Neural progenitor cell (in vitro differentiated cells): Measurements from ENCODE around the gene GSX2. TPM values are rescaled to one million over a fixed set of nuclear protein-coding genes. Genes with fewer than 3 reads are reported as not detected.

ENCODE experiments used
- DNase-seq: peaks from one replicate; pipeline ENCODE4 v3.0.0-alpha.2; 2016; ENCODE audit warnings: low spot score
- H2AFZ ChIP-seq: fragments of 200-600 bp; sonication (generic); replicated peaks from 2 replicates; pipeline ENCODE4 v1.6.1; 2016; ENCODE audit warnings: antibody characterized with exemption
- H3F3A ChIP-seq: fragments of 200-600 bp; sonication (generic); 2 replicates; pipeline ENCODE4 v1.6.1; 2016; ENCODE audit warnings: antibody characterized with exemption, low read depth
- H3K27ac ChIP-seq: fragments of 200-600 bp; sonication (generic); 2 replicates; pipeline ENCODE4 v1.5.1; 2016; ENCODE audit warnings: mild to moderate bottlenecking
- H3K27me3 ChIP-seq: fragments of 200-600 bp; sonication (generic); 2 replicates; pipeline ENCODE4 v1.6.1; 2016; ENCODE audit warnings: mild to moderate bottlenecking, moderate library complexity
- H3K36me3 ChIP-seq: fragments of 200-600 bp; sonication (generic); 2 replicates; pipeline ENCODE4 v1.5.1; 2016
- H3K4me1 ChIP-seq: fragments of 200-600 bp; sonication (generic); 2 replicates; pipeline ENCODE4 v1.6.1; 2016; ENCODE audit warnings: mixed run types
- H3K4me2 ChIP-seq: fragments of 200-600 bp; sonication (generic); 2 replicates; pipeline ENCODE4 v1.6.1; 2016
- H3K4me3 ChIP-seq: fragments of 200-600 bp; sonication (generic); 2 replicates; pipeline ENCODE4 v1.5.1; 2016
- H3K79me2 ChIP-seq: fragments of 200-600 bp; sonication (generic); 2 replicates; pipeline ENCODE4 v1.6.1; 2016; ENCODE audit warnings: low read depth
- H3K9ac ChIP-seq: fragments of 200-600 bp; sonication (generic); 2 replicates; pipeline ENCODE4 v1.6.1; 2016
- H3K9me3 ChIP-seq: fragments of 200-600 bp; sonication (generic); 2 replicates; pipeline ENCODE4 v1.5.1; 2016; ENCODE audit warnings: low read depth
- H4K20me1 ChIP-seq: fragments of 200-600 bp; sonication (generic); 2 replicates; pipeline ENCODE4 v1.6.1; 2016; ENCODE audit warnings: low read depth
- H3K27ac Mint-ChIP-seq: 3 replicates; pipeline ENCODE4 v1.8.0; 2021; ENCODE audit warnings: mixed read lengths
- H3K27me3 Mint-ChIP-seq: 2 replicates; pipeline ENCODE4 v1.8.0; 2022; ENCODE audit warnings: low read depth, mild to moderate bottlenecking, inconsistent platforms, moderate library complexity, mixed read lengths; ENCODE audit not compliant: insufficient read depth
- H3K36me3 Mint-ChIP-seq: 3 replicates; pipeline ENCODE4 v1.8.0; 2021; ENCODE audit warnings: mixed read lengths
- H3K4me1 Mint-ChIP-seq: 3 replicates; pipeline ENCODE4 v1.8.0; 2021; ENCODE audit warnings: mixed read lengths
- H3K4me3 Mint-ChIP-seq: 3 replicates; pipeline ENCODE4 v1.8.0; 2021; ENCODE audit warnings: mild to moderate bottlenecking, moderate library complexity, mixed read lengths
- H3K9me3 Mint-ChIP-seq: 3 replicates; pipeline ENCODE4 v1.8.0; 2020; ENCODE audit warnings: mixed read lengths
- CTCF ChIP-seq: fragments of 200-600 bp; sonication (generic); IDR thresholded peaks from 2 replicates; pipeline ENCODE4 v1.5.1; 2017; ENCODE audit warnings: antibody characterized with exemption, mild to moderate bottlenecking
- EZH2 ChIP-seq: fragments of 200-600 bp; sonication (generic); IDR thresholded peaks from 2 replicates; pipeline ENCODE4 v1.6.1; 2017; ENCODE audit warnings: antibody characterized with exemption, mild to moderate bottlenecking, moderate library complexity
- EZH2phosphoT487 ChIP-seq: fragments of 200-600 bp; sonication (generic); IDR thresholded peaks from 2 replicates; pipeline ENCODE4 v1.6.1; 2017; ENCODE audit warnings: antibody characterized with exemption
- total RNA-seq: library from RNA; depleted of rRNA; stranded (reverse); fragments of >200 nt; gene quantifications from 2 replicates; pipeline ENCODE4 v1.2.3, GENCODE V29; 2015; ENCODE audit warnings: low replicate concordance

Gene GSX2
- total RNA-seq, 1 donor from 2014 or later: not detected

- H3K27ac ChIP-seq: no peak overlapping the region
- H3K9me3 ChIP-seq: no peaks in the 10 kb centered on the region
- H2AFZ ChIP-seq: peak overlapping the region; percentile 80
- no peaks in the 10 kb centered on the region for H3K36me3 Mint-ChIP-seq
- no peak for TF ChIP-seq EZH2phosphoT487
- TF ChIP-seq EZH2: no peak
- TF ChIP-seq CTCF: no peak
- peak overlapping the region; percentile 87 for H3K4me2 ChIP-seq
- peak overlapping the region; percentile 94 for H3K27ac Mint-ChIP-seq
- H3K79me2 ChIP-seq: peaks cover 41% of the 10 kb centered on the region
- H3K4me1 ChIP-seq: peaks cover 14% of the 10 kb centered on the region
- H3K4me3 ChIP-seq: peak overlapping the region; percentile 92
- DNase-seq: peak; percentile 39
- H3K4me1 Mint-ChIP-seq: peaks cover 40% of the 10 kb centered on the region
- no peaks in the 10 kb centered on the region for H3K9me3 Mint-ChIP-seq
- no peaks in the 10 kb centered on the region for H3K36me3 ChIP-seq
- peaks cover 45% of the 10 kb centered on the region for H4K20me1 ChIP-seq
- H3K4me3 Mint-ChIP-seq: peak overlapping the region; percentile 93
- H3K27me3 ChIP-seq: peaks cover 23% of the 10 kb centered on the region
- peaks cover 3% of the 10 kb centered on the region for H3F3A ChIP-seq
- peak overlapping the region; percentile 84 for H3K9ac ChIP-seq
- H3K27me3 Mint-ChIP-seq: peaks cover 3% of the 10 kb centered on the region
These were observed 36.1 kb upstream of the GSX2 start for GRCh38 chr4:54063737-54064316.

- no peaks in the 10 kb centered on the region for H3K9me3 ChIP-seq
- H4K20me1 ChIP-seq: peaks cover 40% of the 10 kb centered on the region
- Mint-ChIP-seq H3K9me3 (no peaks in the 10 kb centered on the region), H3K4me1 (peaks cover 40% of the 10 kb centered on the region), H3K27ac (peak within 1 kb of the TSS; percentile 94), H3K36me3 (no peaks in the 10 kb centered on the region), H3K4me3 (peak within 1 kb of the TSS; percentile 93), H3K27me3 (peaks cover 3% of the 10 kb centered on the region)
- peaks cover 14% of the 10 kb centered on the region for H3K4me1 ChIP-seq
- H3K79me2 ChIP-seq: peaks cover 35% of the 10 kb centered on the region
- TF ChIP-seq EZH2: peak; percentile 4
- no peak for TF ChIP-seq EZH2phosphoT487
- peak within 1 kb of the TSS; percentile 96 for H2AFZ ChIP-seq
- peak within 1 kb of the TSS; percentile 84 for H3K9ac ChIP-seq
- peaks cover 3% of the 10 kb centered on the region for H3F3A ChIP-seq
- H3K27ac ChIP-seq: no peak within 1 kb of the TSS
- peak; percentile 96 for DNase-seq
- peak within 1 kb of the TSS; percentile 92 for H3K4me3 ChIP-seq
- peaks cover 23% of the 10 kb centered on the region for H3K27me3 ChIP-seq
- peak within 1 kb of the TSS; percentile 87 for H3K4me2 ChIP-seq
- H3K36me3 ChIP-seq: no peaks in the 10 kb centered on the region
These were observed 35.4 kb upstream of the GSX2 start, which contains the start of gene CHIC2 for GRCh38 chr4:54064317-54065111. Gene CHIC2 (minus strand): TSS chr4:54064605. CDS start chr4:54064300, 305 bp downstream.

- H3K27me3 Mint-ChIP-seq: peaks cover 3% of the 10 kb centered on the region
These were observed 34.5 kb upstream of the GSX2 start for GRCh38 chr4:54065282-54066087.

More at GRCh38 chr4:54065282-54066087, 34.5 kb upstream of the GSX2 start:
- H3K27ac Mint-ChIP-seq: peak overlapping the region; percentile 61
- Histone ChIP-seq H3K36me3 (no peaks in the 10 kb centered on the region), H3K9ac (no peak overlapping the region), H2AFZ (peak overlapping the region; percentile 96), H3K27me3 (peaks cover 23% of the 10 kb centered on the region), H3K4me2 (peak overlapping the region; percentile 87), H3K9me3 (no peaks in the 10 kb centered on the region), H4K20me1 (peaks cover 31% of the 10 kb centered on the region), H3K27ac (no peak overlapping the region), H3K79me2 (peaks cover 35% of the 10 kb centered on the region), H3F3A (peaks cover 3% of the 10 kb centered on the region), H3K4me3 (peak overlapping the region; percentile 92), H3K4me1 (peaks cover 14% of the 10 kb centered on the region)
- TF ChIP-seq CTCF (no peak), EZH2 (no peak), EZH2phosphoT487 (no peak)
- peak overlapping the region; percentile 81 for H3K4me3 Mint-ChIP-seq
- no peaks in the 10 kb centered on the region for H3K9me3 Mint-ChIP-seq
- no peaks in the 10 kb centered on the region for H3K36me3 Mint-ChIP-seq
- no peak for DNase-seq
- peaks cover 34% of the 10 kb centered on the region for H3K4me1 Mint-ChIP-seq
